Calu3 (cell line): ENCODE measurements around the gene PLEKHA6. TPM values are rescaled to one million over a fixed set of nuclear protein-coding genes. Genes with fewer than 3 reads are reported as not detected.

Experiments used
- BruUV-seq: library from RNA; stranded (reverse); fragments of 400-500 nt; replicated peaks from 2 replicates; lab custom pipeline; 2021; lab: Mats Ljungman, UMichigan
- CTCF ChIA-PET: fragments of 300-600 bp; sonication (Branson Sonifier 250); formaldehyde crosslinking; loops from one replicate; lab custom pipeline; 2022; ENCODE audit warnings: antibody characterized with exemption; lab: Charles Lee
- DNase-seq: peaks from one replicate; pipeline ENCODE4 v3.0.0; 2022
- H3K27ac Mint-ChIP-seq: one replicate; pipeline ENCODE4 v1.8.0; 2022; ENCODE audit warnings: mixed read lengths; ENCODE audit not compliant: unreplicated experiment
- H3K27me3 Mint-ChIP-seq: one replicate; pipeline ENCODE4 v1.8.0; 2022; ENCODE audit warnings: mixed read lengths; ENCODE audit not compliant: unreplicated experiment
- H3K36me3 Mint-ChIP-seq: one replicate; pipeline ENCODE4 v1.8.0; 2022; ENCODE audit warnings: mild to moderate bottlenecking, moderate library complexity, mixed read lengths; ENCODE audit not compliant: insufficient read depth, unreplicated experiment
- H3K4me1 Mint-ChIP-seq: one replicate; pipeline ENCODE4 v1.8.0; 2022; ENCODE audit warnings: mild to moderate bottlenecking, low read depth, mixed read lengths; ENCODE audit not compliant: unreplicated experiment
- H3K4me3 Mint-ChIP-seq: one replicate; pipeline ENCODE4 v1.8.0; 2022; ENCODE audit warnings: mild to moderate bottlenecking, low read depth, moderate library complexity, mixed read lengths; ENCODE audit not compliant: unreplicated experiment
- H3K9me3 Mint-ChIP-seq: one replicate; pipeline ENCODE4 v1.8.0; 2022; ENCODE audit warnings: low read depth, mixed read lengths; ENCODE audit not compliant: unreplicated experiment
- intact Hi-C: fragments of 100-400 bp; cut with micrococcal nuclease; formaldehyde crosslinking; loops from one replicate; pipeline ENCODE4 v1.10.0; 2022; ENCODE audit not compliant: unreplicated experiment
- total RNA-seq: library from RNA; stranded (reverse); gene quantifications from 2 replicates; pipeline ENCODE4 v1.2.3, GENCODE V29; 2022
- TF ChIP-seq, protein P1 (sequence below): fragments of 200-600 bp; IDR thresholded peaks from one replicate; pipeline ENCODE4 v1.8.0; 2022; ENCODE audit warnings: antibody characterized with exemption; ENCODE audit not compliant: unreplicated experiment

The PLEKHA6 gene
- total RNA-seq, 1 experiment from 2014 or later = 101 TPM

DNA sequence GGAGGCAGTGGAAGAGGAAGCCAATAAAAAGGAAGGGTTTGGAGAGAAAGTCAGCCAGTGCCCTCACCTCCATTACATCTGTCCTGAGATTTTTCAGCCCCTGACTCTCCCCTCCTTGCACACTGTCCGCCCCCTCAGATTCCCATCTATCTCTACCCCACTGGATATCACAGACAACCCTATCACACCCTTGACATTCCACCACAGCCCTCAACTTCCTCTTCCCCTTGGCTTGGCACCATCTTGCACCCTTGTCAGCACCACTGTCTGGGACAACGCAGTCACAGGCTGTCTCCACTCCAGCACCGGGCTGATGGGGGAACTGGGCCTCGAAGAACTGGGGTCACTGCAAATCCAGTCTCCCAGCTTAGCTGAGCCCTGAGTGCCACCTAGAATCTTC is 14.2 kb upstream of the PLEKHA6 start:
- no peaks in the 10 kb centered on the region for H3K9me3 Mint-ChIP-seq
- intact Hi-C loops = no loop called here

DNA sequence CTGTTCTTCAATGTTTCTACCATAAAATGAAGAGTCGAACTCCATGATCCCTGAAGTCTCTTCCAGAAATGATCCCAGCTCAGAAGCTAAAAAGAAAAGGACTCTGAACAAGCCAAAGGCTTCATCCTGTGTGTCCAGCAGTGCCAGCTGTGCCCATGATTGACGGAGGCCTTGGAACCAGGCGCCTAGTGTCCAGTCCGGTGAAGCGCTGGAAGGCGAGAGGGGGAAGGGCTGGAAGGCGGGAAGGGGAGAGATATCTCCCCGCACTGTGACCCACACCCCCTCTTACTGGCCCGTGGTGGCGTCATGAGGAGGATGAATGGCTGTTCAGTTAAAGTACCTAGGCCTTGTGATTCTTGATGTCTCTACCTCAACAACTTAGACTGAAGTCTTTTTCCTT is 10.4 kb upstream of the PLEKHA6 start:
- CTCF ChIA-PET = interaction anchor here (0.7 kb wide), 1 partner anchor 68 kb away, joined by 3 read pairs; no protein-coding TSS in a partner anchor
- BruUV-seq = no TSS peak
- no peaks in the 10 kb centered on the region for H3K9me3 Mint-ChIP-seq
- TF ChIP-seq, protein P1, sequence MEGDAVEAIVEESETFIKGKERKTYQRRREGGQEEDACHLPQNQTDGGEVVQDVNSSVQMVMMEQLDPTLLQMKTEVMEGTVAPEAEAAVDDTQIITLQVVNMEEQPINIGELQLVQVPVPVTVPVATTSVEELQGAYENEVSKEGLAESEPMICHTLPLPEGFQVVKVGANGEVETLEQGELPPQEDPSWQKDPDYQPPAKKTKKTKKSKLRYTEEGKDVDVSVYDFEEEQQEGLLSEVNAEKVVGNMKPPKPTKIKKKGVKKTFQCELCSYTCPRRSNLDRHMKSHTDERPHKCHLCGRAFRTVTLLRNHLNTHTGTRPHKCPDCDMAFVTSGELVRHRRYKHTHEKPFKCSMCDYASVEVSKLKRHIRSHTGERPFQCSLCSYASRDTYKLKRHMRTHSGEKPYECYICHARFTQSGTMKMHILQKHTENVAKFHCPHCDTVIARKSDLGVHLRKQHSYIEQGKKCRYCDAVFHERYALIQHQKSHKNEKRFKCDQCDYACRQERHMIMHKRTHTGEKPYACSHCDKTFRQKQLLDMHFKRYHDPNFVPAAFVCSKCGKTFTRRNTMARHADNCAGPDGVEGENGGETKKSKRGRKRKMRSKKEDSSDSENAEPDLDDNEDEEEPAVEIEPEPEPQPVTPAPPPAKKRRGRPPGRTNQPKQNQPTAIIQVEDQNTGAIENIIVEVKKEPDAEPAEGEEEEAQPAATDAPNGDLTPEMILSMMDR = no peak
- intact Hi-C loops = no loop called here
- no peak overlapping the region for H3K27ac Mint-ChIP-seq
- no peak for DNase-seq
- peaks cover 17% of the 10 kb centered on the region for H3K4me1 Mint-ChIP-seq
- peaks cover 17% of the 10 kb centered on the region for H3K36me3 Mint-ChIP-seq
- no peak overlapping the region for H3K4me3 Mint-ChIP-seq
- no peaks in the 10 kb centered on the region for H3K27me3 Mint-ChIP-seq

More for the DNA sequence above, 14.2 kb upstream of the PLEKHA6 start:
- CTCF ChIA-PET = no interaction called here
- no peak overlapping the region for H3K4me3 Mint-ChIP-seq
- no peaks in the 10 kb centered on the region for H3K27me3 Mint-ChIP-seq
- no peak for DNase-seq
- TF ChIP-seq, protein P1 = no peak
- peaks cover 28% of the 10 kb centered on the region for H3K36me3 Mint-ChIP-seq
- BruUV-seq = no TSS peak
- peaks cover 16% of the 10 kb centered on the region for H3K4me1 Mint-ChIP-seq
- H3K27ac Mint-ChIP-seq = no peak overlapping the region

DNA sequence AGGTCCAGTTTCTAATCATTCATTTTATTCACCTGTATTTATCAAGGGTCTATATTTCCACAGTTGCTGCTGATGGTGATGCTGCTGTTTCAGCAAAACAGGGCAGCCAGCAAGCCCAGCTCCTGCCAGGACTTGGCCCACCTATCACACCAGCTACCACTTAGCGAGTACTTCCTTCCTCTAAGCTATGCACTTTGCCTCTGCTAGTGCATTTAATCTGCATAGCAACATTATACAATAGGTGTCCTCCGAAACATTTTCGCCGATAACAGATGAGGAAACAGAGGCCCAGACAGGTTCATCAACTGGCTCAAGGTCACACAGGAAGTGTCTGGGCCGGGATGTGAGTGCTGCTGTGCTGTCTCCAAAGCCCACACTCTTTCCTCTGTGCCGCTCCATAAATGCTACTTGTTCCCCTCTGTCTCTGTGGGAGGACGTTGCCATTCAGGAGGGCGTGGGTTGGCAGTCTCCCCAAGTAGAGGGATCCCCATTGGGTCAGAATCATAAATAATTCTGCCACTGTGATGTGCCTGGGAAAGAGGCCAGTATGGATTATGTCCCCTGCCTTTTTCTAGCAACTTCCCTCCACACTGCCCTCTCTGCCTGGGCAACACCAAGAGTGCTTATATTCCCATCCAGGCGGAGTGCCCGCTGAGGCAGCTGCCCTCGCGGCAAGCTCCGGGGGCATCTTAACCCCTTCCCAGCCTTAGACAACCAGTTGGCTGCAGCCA is 9.4 kb upstream of the PLEKHA6 start:
- no TSS peak for BruUV-seq
- Mint-ChIP-seq H3K27me3 (no peaks in the 10 kb centered on the region), H3K27ac (no peak overlapping the region), H3K36me3 (peaks cover 17% of the 10 kb centered on the region), H3K4me3 (no peak overlapping the region), H3K4me1 (peaks cover 23% of the 10 kb centered on the region), H3K9me3 (no peaks in the 10 kb centered on the region)
- no peak for DNase-seq
- CTCF ChIA-PET = interaction anchor here (0.9 kb wide), 1 partner anchor 9 kb away, joined by 3 read pairs; no protein-coding TSS in a partner anchor
- TF ChIP-seq, protein P1 = no peak
- intact Hi-C loops = no loop called here

DNA sequence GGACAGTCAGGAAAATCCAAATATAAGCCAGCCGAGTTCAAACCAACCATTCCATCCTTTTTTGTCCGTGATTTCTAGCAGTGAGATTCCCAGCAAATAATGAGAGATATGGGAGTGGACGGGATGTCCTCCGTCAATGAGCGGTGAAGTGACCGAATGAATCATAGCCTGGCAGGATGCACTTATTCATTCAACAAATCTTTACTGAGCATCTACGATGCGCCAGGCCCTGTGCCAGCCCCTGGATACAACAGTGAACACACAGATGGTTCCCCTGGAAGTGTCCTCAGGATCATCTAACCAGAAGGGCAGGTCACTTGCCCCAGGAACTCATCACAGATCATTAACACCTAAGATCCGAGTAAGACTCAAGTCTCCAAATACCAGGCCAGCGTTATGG is 8.2 kb upstream of the PLEKHA6 start:
- H3K9me3 Mint-ChIP-seq = no peaks in the 10 kb centered on the region
- no peak for DNase-seq
- H3K4me1 Mint-ChIP-seq = peaks cover 35% of the 10 kb centered on the region
- no peak overlapping the region for H3K27ac Mint-ChIP-seq
- no peak overlapping the region for H3K4me3 Mint-ChIP-seq
- intact Hi-C loops = no loop called here
- TF ChIP-seq, protein P1 = no peak
- CTCF ChIA-PET = no interaction called here
- no peaks in the 10 kb centered on the region for H3K27me3 Mint-ChIP-seq
- peaks cover 17% of the 10 kb centered on the region for H3K36me3 Mint-ChIP-seq
- BruUV-seq = no TSS peak
